Activated CD4-positive, alpha-beta T cell treated with anti-CD3 and anti-CD28 coated beads, Interleukin-10, Interleukin-2, amounts not matched to agents 100 ng/mL and 50 ng/mL, durations not matched to agents 16 hours and 8 hours (primary cell): Measurements from ENCODE around the gene CHKB.

Experiments used
- DNase-seq: peaks from one replicate; pipeline ENCODE4 v3.0.0-alpha.2; 2020

The CHKB gene

GRCh38 chr22:50595189-50595588, 12.5 kb upstream of the CHKB start:
- DNase-seq = no peak

- no peak for DNase-seq
Observed at GRCh38 chr22:50587407-50587806, 4.8 kb upstream of the CHKB start.

GRCh38 chr22:50586416-50586815, 3.8 kb upstream of the CHKB start:
- DNase-seq = no peak

- DNase-seq = no peak
Observed at GRCh38 chr22:50585781-50586180, 3.1 kb upstream of the CHKB start.

- no peak for DNase-seq
Observed at GRCh38 chr22:50585238-50585637, 2.6 kb upstream of the CHKB start.

GRCh38 chr22:50584106-50585096, 1.8 kb upstream of the CHKB start:
- DNase-seq = no peak

GRCh38 chr22:50583294-50583861, 729 bp upstream of the CHKB start:
- DNase-seq = no peak

GRCh38 chr22:50581950-50582492, 628 bp downstream of the CHKB start:
- DNase-seq = peak; percentile 50

GRCh38 chr22:50581031-50581949, 1.4 kb downstream of the CHKB start:
- DNase-seq = peak; percentile 24

- DNase-seq = no peak
Observed at GRCh38 chr22:50579752-50580151, 2.9 kb downstream of the CHKB start.

GRCh38 chr22:50578776-50579310, 3.8 kb downstream of the CHKB start:
- no peak for DNase-seq

GRCh38 chr22:50577987-50578775, 4.5 kb downstream of the CHKB start, which contains the start of gene CPT1B:
TSS of gene CPT1B (minus strand) at chr22:50578427. CDS start at chr22:50577915, 512 bp downstream.
- no peak for DNase-seq

GRCh38 chr22:50577697-50577986, 5.0 kb downstream of the CHKB start:
- DNase-seq = no peak

- DNase-seq = no peak
Observed at GRCh38 chr22:50576806-50577696, 5.6 kb downstream of the CHKB start.

GRCh38 chr22:50576070-50576469, 6.6 kb downstream of the CHKB start:
- DNase-seq = no peak

- DNase-seq = no peak
Observed at GRCh38 chr22:50575426-50575941, 7.2 kb downstream of the CHKB start.

GRCh38 chr22:50574383-50574755, 8.3 kb downstream of the CHKB start:
- DNase-seq = no peak

GRCh38 chr22:50573491-50574382, 8.9 kb downstream of the CHKB start:
- DNase-seq = no peak

GRCh38 chr22:50572965-50573364, 9.7 kb downstream of the CHKB start:
- no peak for DNase-seq
